AG04449 (cell line): ENCODE results near the gene UBA7.

ENCODE experiments used
- CTCF ChIA-PET: fragments of 350-600 bp; formaldehyde crosslinking; extraction: SDS; loops from one replicate; lab custom pipeline; 2021; ENCODE audit warnings: antibody characterized with exemption; lab: Yijun Ruan, JAX
- POLR2A ChIA-PET: fragments of 400-600, 350-600 bp; formaldehyde crosslinking; extraction: SDS; loops from one replicate; lab custom pipeline; 2020; ENCODE audit warnings: antibody characterized with exemption, inconsistent platforms; lab: Yijun Ruan, JAX
- DNase-seq: peaks from one replicate; pipeline ENCODE4 v3.0.0-alpha.2; 2010; ENCODE audit warnings: low read depth, low spot score
- H3K4me3 ChIP-seq: 2 replicates; pipeline ENCODE4 v1.5.1; 2011; ENCODE audit warnings: low read depth, mild to moderate bottlenecking, control low read depth, low read length
- TF ChIP-seq, protein P1 (sequence below): IDR thresholded peaks from one replicate; pipeline ENCODE4 v1.5.1; 2011; ENCODE audit warnings: mild to moderate bottlenecking, moderate library complexity, low read length, control low read depth, inconsistent platforms; ENCODE audit not compliant: insufficient read depth; ENCODE audit errors: missing control alignments

The UBA7 gene, protein sequence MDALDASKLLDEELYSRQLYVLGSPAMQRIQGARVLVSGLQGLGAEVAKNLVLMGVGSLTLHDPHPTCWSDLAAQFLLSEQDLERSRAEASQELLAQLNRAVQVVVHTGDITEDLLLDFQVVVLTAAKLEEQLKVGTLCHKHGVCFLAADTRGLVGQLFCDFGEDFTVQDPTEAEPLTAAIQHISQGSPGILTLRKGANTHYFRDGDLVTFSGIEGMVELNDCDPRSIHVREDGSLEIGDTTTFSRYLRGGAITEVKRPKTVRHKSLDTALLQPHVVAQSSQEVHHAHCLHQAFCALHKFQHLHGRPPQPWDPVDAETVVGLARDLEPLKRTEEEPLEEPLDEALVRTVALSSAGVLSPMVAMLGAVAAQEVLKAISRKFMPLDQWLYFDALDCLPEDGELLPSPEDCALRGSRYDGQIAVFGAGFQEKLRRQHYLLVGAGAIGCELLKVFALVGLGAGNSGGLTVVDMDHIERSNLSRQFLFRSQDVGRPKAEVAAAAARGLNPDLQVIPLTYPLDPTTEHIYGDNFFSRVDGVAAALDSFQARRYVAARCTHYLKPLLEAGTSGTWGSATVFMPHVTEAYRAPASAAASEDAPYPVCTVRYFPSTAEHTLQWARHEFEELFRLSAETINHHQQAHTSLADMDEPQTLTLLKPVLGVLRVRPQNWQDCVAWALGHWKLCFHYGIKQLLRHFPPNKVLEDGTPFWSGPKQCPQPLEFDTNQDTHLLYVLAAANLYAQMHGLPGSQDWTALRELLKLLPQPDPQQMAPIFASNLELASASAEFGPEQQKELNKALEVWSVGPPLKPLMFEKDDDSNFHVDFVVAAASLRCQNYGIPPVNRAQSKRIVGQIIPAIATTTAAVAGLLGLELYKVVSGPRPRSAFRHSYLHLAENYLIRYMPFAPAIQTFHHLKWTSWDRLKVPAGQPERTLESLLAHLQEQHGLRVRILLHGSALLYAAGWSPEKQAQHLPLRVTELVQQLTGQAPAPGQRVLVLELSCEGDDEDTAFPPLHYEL

DNA sequence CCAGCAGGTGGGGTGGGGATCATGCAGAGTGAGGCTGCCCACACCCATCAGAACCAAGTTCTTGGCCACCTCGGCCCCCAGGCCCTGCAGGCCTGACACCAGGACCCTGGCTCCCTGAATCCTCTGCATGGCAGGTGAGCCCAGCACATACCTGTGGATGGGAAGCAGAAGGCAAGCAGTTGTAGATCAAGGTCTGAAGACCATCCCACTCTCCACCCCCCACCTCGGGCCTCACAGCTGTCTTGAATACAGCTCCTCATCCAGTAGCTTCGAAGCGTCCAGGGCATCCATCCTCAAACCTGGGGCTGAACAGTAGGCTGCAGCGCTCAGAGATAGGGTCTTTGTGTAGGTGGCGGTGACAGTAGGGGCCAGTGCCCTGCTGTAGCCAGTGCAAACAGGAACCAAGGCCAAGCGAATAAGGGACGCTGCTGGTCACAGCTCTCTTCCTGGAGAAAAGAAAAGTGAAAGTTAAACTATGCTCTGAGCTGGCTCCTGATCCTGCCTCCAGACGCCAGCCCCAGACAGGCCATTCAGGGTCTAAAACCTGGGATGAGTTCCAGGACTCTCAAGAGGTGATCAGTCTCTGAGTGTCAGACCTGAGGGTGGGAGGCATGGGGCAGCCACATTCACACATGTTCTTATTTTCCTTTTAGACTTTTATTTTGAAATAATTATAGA lies at the start of gene UBA7:
UBA7 (minus strand) TSS at position 457 of the 678 bp plus-strand sequence; CDS start at position 291, 166 bp downstream.
- TF ChIP-seq, protein P1, sequence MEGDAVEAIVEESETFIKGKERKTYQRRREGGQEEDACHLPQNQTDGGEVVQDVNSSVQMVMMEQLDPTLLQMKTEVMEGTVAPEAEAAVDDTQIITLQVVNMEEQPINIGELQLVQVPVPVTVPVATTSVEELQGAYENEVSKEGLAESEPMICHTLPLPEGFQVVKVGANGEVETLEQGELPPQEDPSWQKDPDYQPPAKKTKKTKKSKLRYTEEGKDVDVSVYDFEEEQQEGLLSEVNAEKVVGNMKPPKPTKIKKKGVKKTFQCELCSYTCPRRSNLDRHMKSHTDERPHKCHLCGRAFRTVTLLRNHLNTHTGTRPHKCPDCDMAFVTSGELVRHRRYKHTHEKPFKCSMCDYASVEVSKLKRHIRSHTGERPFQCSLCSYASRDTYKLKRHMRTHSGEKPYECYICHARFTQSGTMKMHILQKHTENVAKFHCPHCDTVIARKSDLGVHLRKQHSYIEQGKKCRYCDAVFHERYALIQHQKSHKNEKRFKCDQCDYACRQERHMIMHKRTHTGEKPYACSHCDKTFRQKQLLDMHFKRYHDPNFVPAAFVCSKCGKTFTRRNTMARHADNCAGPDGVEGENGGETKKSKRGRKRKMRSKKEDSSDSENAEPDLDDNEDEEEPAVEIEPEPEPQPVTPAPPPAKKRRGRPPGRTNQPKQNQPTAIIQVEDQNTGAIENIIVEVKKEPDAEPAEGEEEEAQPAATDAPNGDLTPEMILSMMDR = no peak
- peak within 1 kb of the TSS; percentile 58 for H3K4me3 ChIP-seq
- POLR2A ChIA-PET = interaction anchor here (1.2 kb wide), 1 partner anchor 10 kb away, joined by 3 read pairs; no protein-coding TSS in a partner anchor
- CTCF ChIA-PET = interaction anchor here (1.1 to 4.0 kb wide), 3 partner anchors 10 to 93 kb away, joined by 3 to 47 read pairs (median 25); partner anchors contain the start of gene INKA1
- no peak for DNase-seq

DNA sequence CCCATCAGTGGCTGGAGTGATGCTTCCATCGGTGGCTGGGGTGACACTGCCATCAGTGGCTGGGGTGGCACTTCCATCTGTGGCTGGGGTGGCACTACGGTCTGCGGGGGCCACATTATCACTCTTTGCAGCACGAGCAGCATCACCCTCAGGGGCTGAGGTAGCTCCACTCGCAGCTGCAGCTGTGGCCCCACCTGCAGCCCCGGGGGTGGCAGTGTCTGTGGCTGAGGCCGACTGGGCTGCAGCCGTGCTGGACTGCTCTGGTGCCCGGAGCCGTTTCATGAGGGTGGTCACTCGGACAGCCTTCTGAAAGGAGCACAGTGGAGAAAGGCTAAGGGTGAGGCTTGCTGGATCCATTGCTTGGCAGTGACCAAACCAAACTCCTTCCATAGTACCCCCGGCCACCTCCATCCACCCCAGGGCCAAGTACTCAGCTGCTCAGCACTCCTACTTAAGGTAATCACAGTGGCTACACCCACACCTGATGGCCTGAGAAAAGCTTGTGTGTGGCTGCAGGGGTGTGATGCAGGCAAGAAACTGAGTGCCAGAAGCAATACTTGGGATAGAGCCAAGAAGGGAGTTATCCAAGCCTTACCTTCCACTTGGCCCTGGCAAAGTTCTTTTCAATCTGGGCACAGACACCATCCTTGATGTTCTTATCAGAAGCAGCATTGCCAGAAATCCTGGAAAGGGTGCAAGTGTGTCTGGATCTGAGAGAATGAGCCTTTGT lies 46.0 kb upstream of the UBA7 start:
- TF ChIP-seq, protein P1 = no peak
- DNase-seq = no peak
- ChIA-PET CTCF (interaction anchor here (1.7 kb wide), 1 partner anchor 25 kb away, joined by 3 read pairs; no protein-coding TSS in a partner anchor), POLR2A (no interaction called here)
- no peak overlapping the region for H3K4me3 ChIP-seq

DNA sequence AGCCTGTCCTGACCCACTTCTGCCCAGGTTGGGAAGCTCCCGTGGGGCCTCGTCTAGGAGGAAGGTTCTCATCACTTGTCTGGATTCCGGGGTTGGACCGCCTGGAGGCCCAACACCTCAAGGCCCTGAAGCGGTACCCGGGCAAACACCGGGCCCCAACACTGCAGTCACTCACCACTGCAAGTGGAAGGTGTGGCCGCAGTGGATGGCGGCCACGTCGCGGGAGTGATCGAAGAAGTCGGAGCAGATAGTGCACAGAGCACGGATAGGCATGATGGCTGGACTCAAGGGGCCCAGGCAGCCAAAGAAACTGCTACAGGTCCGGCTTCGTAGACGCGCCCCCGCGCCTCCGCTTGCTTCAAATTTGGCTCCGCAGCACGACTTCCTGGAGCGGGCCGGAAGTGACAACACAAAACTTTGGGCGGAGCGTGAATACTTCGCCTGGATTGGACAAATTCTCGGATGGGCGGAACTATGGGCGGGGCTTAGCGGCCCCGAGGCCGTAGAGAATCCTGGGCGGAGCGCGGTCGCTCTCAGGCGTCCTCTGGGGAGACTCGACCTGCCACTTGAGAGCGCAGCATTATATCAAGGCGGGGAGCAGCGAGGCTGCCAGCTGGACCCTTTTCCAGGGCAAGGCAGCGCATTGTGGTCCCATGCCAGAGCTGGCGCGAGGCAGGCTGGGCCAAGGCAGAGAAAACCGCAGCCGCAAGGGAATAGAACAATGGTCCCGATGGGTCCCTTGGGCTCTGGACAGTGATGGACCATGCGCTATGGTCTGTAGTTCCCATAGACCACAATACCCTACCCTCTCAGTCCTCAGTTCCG lies 42.6 kb upstream of the UBA7 start, which contains the start of gene TRAIP:
TRAIP (minus strand) TSS at position 384 of the 825 bp plus-strand sequence; CDS start at position 273, 111 bp downstream.
- DNase-seq = peak; percentile 45
- ChIA-PET POLR2A (interaction anchor here (0.8 kb wide), 1 partner anchor 57 kb away, joined by 4 read pairs; the partner anchor contains the start of gene CDHR4), CTCF (interaction anchor here (1.4 to 6.0 kb wide), 3 partner anchors 11 to 53 kb away, joined by 4 to 57 read pairs (median 12); partner anchors contain the start of gene INKA1)

DNA sequence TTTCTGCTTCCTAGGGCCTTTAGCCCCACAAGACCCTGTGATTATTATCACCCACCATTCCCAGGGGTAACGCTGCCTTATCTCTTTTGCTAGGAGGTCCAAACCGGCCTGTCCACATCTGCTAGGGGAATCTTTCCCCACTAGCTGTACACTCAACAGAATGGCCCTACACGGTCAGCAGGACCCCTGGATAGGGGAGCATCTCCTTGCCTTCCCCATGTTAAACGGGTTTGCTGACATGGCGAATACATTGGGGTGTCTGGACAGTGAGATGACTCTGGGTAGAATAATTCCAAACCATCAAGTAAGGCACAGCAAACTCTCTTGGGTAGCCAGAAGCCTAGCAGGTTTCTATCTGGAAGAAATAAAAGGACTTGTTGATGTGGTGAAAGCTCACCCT lies 41.9 kb upstream of the UBA7 start:
- TF ChIP-seq, protein P1 = no peak
- CTCF ChIA-PET = interaction anchor here (1.0 to 6.0 kb wide), 3 partner anchors 10 to 39 kb away, joined by 3 to 57 read pairs (median 4); no protein-coding TSS in a partner anchor
- POLR2A ChIA-PET = interaction anchor here (0.8 kb wide), 1 partner anchor 56 kb away, joined by 4 read pairs; the partner anchor contains the start of gene CDHR4
- H3K4me3 ChIP-seq = peak overlapping the region; percentile 88
- no peak for DNase-seq

More for the DNA sequence above, 42.6 kb upstream of the UBA7 start, which contains the start of gene TRAIP:
- TF ChIP-seq, protein P1 = no peak
- peak within 1 kb of the TSS; percentile 88 for H3K4me3 ChIP-seq
